Measurements from ENCODE around the gene RBP3. TPM values are rescaled to one million over a fixed set of nuclear protein-coding genes. Genes with fewer than 3 reads are reported as not detected.

RBP3 gene
- total and polyA plus RNA-seq, 4 donors = not detected

DNA sequence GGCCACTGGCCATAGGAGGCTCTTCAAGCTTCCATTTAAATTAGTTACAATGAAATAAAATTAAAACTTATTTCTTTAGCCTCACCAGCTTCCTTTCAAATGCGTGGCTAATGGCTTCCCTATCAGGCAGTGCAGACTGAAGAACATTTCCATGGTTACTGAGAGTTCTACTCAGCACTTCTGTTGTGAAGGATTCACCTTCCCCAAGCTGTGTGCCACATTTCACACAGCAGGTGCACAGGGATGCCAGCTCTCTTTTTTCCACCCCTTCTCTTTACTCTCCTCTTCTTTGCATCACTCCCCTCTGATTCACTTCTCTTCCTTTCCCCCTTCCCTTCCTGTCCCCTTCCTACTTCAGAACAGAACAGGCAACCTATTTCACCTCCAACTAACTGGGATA lies 25.1 kb upstream of the RBP3 start:
- no peaks in the 10 kb centered on the region for H3K4me1 ChIP-seq (ENCODE audit: control insufficient read depth in 4 of 4, insufficient read depth in 4 of 4, low read length in 3 of 4)
- no peaks in the 10 kb centered on the region for H3K27me3 ChIP-seq (ENCODE audit: control insufficient read depth in 4 of 4, insufficient read depth in 4 of 4, low read length in 3 of 4)
- H3K9ac ChIP-seq (ENCODE audit: low read depth in 1 of 2, low read length in 2 of 2) = no peak overlapping the region
- no peaks in the 10 kb centered on the region for H3K9me3 ChIP-seq (ENCODE audit: control insufficient read depth in 4 of 4, low read length in 3 of 4)
- 62% methylated on average over 1 of the region's 1 CpG for WGBS
- no peaks in the 10 kb centered on the region for H3K36me3 ChIP-seq (ENCODE audit: control insufficient read depth in 4 of 4, insufficient read depth in 3 of 4, low read depth in 1 of 4, low read length in 3 of 4)
- TF ChIP-seq RXRA (IDR thresholded peaks at IDR 0.05) (no peak), NR2F2 (IDR thresholded peaks at IDR 0.05) (no peak), HNF4A (conservative IDR thresholded peaks at IDR 0.05) (no peak), EGR1 (IDR thresholded peaks at IDR 0.05; ENCODE audit: low read depth in 2 of 2) (no peak), FOXA2 (IDR thresholded peaks at IDR 0.05) (no peak), GABPA (IDR thresholded peaks at IDR 0.05 in 1 of 2, conservative IDR thresholded peaks at IDR 0.05 in 1 of 2) (no peak), HNF4G (IDR thresholded peaks at IDR 0.05) (no peak)
- TF ChIP-seq, protein P1, sequence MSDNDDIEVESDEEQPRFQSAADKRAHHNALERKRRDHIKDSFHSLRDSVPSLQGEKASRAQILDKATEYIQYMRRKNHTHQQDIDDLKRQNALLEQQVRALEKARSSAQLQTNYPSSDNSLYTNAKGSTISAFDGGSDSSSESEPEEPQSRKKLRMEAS (IDR thresholded peaks at IDR 0.05) = no peak
- TF ChIP-seq, protein P2, sequence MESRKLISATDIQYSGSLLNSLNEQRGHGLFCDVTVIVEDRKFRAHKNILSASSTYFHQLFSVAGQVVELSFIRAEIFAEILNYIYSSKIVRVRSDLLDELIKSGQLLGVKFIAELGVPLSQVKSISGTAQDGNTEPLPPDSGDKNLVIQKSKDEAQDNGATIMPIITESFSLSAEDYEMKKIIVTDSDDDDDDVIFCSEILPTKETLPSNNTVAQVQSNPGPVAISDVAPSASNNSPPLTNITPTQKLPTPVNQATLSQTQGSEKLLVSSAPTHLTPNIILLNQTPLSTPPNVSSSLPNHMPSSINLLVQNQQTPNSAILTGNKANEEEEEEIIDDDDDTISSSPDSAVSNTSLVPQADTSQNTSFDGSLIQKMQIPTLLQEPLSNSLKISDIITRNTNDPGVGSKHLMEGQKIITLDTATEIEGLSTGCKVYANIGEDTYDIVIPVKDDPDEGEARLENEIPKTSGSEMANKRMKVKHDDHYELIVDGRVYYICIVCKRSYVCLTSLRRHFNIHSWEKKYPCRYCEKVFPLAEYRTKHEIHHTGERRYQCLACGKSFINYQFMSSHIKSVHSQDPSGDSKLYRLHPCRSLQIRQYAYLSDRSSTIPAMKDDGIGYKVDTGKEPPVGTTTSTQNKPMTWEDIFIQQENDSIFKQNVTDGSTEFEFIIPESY (IDR thresholded peaks at IDR 0.05) = no peak
- peak overlapping the region in 1 of 2 donors; percentile 37 for H3K27ac ChIP-seq (ENCODE audit: low read depth in 1 of 2, low read length in 2 of 2)
- no peak for DNase-seq (ENCODE audit: low spot score)
- peak overlapping the region in 2 of 3 donors; percentile 2 to 14 for H3K4me3 ChIP-seq (ENCODE audit: low read depth in 1 of 3, low read length in 3 of 3)

DNA sequence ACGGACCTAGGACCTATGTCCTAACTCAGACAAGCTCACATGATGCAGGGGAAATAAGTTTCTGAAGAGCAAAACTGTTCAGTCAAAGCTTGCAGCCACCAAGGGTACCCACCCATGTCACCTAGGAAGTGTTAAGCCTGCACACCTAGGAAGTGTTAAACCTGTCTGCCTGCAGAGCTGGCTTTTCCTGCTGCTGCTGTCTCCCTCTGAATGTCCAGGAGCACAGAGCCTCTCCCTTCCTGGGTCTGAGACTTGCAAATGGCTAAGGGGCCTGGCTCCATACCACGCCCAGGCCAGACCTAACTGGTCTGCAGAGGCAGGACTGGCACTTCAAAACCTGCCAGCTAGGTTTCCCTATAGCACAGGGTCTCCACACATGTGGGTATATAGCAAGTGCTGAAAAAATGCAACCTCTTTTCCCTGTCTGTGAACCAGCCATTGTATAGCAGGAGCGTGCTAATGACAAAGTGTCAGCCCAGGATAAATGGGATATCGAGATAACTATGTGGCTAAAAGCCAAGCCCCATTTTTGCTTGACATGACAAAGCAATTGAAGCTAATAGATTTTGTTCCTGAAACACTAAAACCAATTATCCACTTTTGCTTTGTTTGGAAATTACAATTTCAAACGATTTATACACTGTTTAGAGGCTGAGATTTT lies 24.4 kb upstream of the RBP3 start:
- 63% methylated on average over 5 of the region's 5 CpGs for WGBS
- H3K4me3 ChIP-seq (ENCODE audit: low read depth in 1 of 3, low read length in 3 of 3) = no peak overlapping the region

More for the DNA sequence above, 24.4 kb upstream of the RBP3 start:
- Histone ChIP-seq H3K4me1 (ENCODE audit: control insufficient read depth in 4 of 4, insufficient read depth in 4 of 4, low read length in 3 of 4) (no peaks in the 10 kb centered on the region), H3K9ac (ENCODE audit: low read depth in 1 of 2, low read length in 2 of 2) (no peak overlapping the region), H3K9me3 (ENCODE audit: control insufficient read depth in 4 of 4, low read length in 3 of 4) (no peaks in the 10 kb centered on the region), H3K27me3 (ENCODE audit: control insufficient read depth in 4 of 4, insufficient read depth in 4 of 4, low read length in 3 of 4) (no peaks in the 10 kb centered on the region), H3K36me3 (ENCODE audit: control insufficient read depth in 4 of 4, insufficient read depth in 3 of 4, low read depth in 1 of 4, low read length in 3 of 4) (no peaks in the 10 kb centered on the region), H3K27ac (ENCODE audit: low read depth in 1 of 2, low read length in 2 of 2) (no peak overlapping the region)
- TF ChIP-seq HNF4A (conservative IDR thresholded peaks at IDR 0.05) (no peak), ATF3 (IDR thresholded peaks at IDR 0.05) (no peak), NR2F2 (IDR thresholded peaks at IDR 0.05) (no peak), GABPA (IDR thresholded peaks at IDR 0.05 in 1 of 2, conservative IDR thresholded peaks at IDR 0.05 in 1 of 2) (no peak), HNF4G (IDR thresholded peaks at IDR 0.05) (no peak), TAF1 (conservative IDR thresholded peaks at IDR 0.05) (no peak), REST (IDR thresholded peaks at IDR 0.05) (no peak), EGR1 (IDR thresholded peaks at IDR 0.05; ENCODE audit: low read depth in 2 of 2) (no peak), RAD21 (IDR thresholded peaks at IDR 0.05) (no peak), SP1 (IDR thresholded peaks at IDR 0.05) (no peak), FOXA1 (IDR thresholded peaks at IDR 0.05) (no peak), CTCF (IDR thresholded peaks at IDR 0.05; ENCODE audit: low read depth, low read length, missing input control) (no peak), JUND (IDR thresholded peaks at IDR 0.05) (no peak)
- TF ChIP-seq, protein P2 (IDR thresholded peaks at IDR 0.05) = no peak
- TF ChIP-seq, protein P1 (IDR thresholded peaks at IDR 0.05) = no peak
- DNase-seq (ENCODE audit: low spot score) = no peak
